HEK293 (cell line): ENCODE results near the gene ALOX15B.

Experiments
- SP2 ChIP-seq: fragments of 450-650 bp; formaldehyde crosslinking; IDR thresholded peaks from 2 replicates; pipeline ENCODE4 v1.5.1; 2016; ENCODE audit warnings: missing biosample characterization, missing genetic modification characterization
- SP7 ChIP-seq: fragments of 450-650 bp; formaldehyde crosslinking; IDR thresholded peaks from 2 replicates; pipeline ENCODE4 v1.5.1; 2016; ENCODE audit warnings: missing biosample characterization, missing genetic modification characterization
- ZEB2 ChIP-seq: fragments of 450-650 bp; formaldehyde crosslinking; IDR thresholded peaks from 2 replicates; pipeline ENCODE4 v1.5.1; 2016; ENCODE audit warnings: missing biosample characterization, missing genetic modification characterization
- ZNF133 ChIP-seq: fragments of 450-650 bp; formaldehyde crosslinking; IDR thresholded peaks from 2 replicates; pipeline ENCODE4 v1.5.1; 2016; ENCODE audit warnings: missing biosample characterization, missing genetic modification characterization
- ZNF274 ChIP-seq, 2 experiments: fragments of 200-500 bp in 1 of 2; fragments of 450-650 bp in 1 of 2; sonication (Bioruptor generic) in 1 of 2; formaldehyde crosslinking in 1 of 2; IDR thresholded peaks; 2 replicates each; pipeline versions ENCODE4 v1.5.1 to v1.6.1; 2014 to 2016; ENCODE audit warnings: borderline replicate concordance in 1 of 2, inconsistent platforms in 1 of 2, low read length in 1 of 2, missing biosample characterization in 1 of 2, missing genetic modification characterization in 1 of 2
- ZNF335 ChIP-seq: fragments of 450-650 bp; formaldehyde crosslinking; conservative IDR thresholded peaks from 2 replicates; pipeline ENCODE4 v1.5.1; 2016; ENCODE audit warnings: missing biosample characterization, missing genetic modification characterization
- ZNF549 ChIP-seq: fragments of 450-650 bp; IDR thresholded peaks from 2 replicates; pipeline ENCODE4 v1.5.1; 2018; ENCODE audit warnings: missing biosample characterization, missing genetic modification characterization, mild to moderate bottlenecking, inconsistent platforms, moderate library complexity
- TF ChIP-seq, protein P1 (sequence below): fragments of 450-650 bp; formaldehyde crosslinking; IDR thresholded peaks from 2 replicates; pipeline ENCODE4 v1.5.1; 2016; ENCODE audit warnings: missing biosample characterization, missing genetic modification characterization
- TF ChIP-seq, protein P2 (sequence below): fragments of 450-650 bp; formaldehyde crosslinking; IDR thresholded peaks from 2 replicates; pipeline ENCODE4 v1.5.1; 2016; ENCODE audit warnings: missing biosample characterization, missing genetic modification characterization
- TF ChIP-seq, protein P3 (sequence below): fragments of 450-650 bp; formaldehyde crosslinking; IDR thresholded peaks from 2 replicates; pipeline ENCODE4 v1.5.1; 2016; ENCODE audit warnings: missing biosample characterization, missing genetic modification characterization

DNA sequence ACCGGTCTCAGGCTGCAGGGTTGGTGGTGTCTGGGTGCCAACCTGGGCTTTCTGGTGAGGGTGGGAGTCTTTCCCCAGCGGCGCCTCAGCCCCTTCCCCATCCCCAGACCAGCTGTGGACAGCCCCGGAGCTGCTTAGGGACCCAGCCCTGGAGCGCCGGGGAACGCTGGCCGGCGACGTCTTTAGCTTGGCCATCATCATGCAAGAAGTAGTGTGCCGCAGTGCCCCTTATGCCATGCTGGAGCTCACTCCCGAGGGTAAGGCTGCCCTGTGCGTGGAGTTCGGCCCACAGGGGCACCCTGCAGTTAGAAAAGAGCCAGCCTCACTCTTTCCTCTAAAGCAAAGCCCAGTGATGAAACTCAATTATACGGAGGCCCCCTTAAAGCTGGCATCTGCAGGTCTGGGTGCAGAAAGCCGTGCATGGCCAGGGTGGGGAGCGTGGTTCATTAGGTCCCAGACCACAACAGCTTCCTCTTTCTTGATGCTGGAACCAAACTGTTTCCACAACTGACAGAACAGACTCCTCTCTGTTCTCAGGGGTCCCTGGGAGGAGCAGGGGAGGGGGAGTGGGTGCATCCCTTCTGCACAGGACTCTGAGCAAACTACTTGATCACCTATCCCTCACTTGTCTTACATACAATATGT lies 25.7 kb upstream of the ALOX15B start:
- TF ChIP-seq, protein P1, sequence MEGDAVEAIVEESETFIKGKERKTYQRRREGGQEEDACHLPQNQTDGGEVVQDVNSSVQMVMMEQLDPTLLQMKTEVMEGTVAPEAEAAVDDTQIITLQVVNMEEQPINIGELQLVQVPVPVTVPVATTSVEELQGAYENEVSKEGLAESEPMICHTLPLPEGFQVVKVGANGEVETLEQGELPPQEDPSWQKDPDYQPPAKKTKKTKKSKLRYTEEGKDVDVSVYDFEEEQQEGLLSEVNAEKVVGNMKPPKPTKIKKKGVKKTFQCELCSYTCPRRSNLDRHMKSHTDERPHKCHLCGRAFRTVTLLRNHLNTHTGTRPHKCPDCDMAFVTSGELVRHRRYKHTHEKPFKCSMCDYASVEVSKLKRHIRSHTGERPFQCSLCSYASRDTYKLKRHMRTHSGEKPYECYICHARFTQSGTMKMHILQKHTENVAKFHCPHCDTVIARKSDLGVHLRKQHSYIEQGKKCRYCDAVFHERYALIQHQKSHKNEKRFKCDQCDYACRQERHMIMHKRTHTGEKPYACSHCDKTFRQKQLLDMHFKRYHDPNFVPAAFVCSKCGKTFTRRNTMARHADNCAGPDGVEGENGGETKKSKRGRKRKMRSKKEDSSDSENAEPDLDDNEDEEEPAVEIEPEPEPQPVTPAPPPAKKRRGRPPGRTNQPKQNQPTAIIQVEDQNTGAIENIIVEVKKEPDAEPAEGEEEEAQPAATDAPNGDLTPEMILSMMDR: no peak
- TF ChIP-seq SP2 (tag by site-specific recombination): no peak
- TF ChIP-seq ZEB2 (tag by site-specific recombination): no peak
- TF ChIP-seq SP7 (tag by site-specific recombination): no peak
- TF ChIP-seq, protein P2, sequence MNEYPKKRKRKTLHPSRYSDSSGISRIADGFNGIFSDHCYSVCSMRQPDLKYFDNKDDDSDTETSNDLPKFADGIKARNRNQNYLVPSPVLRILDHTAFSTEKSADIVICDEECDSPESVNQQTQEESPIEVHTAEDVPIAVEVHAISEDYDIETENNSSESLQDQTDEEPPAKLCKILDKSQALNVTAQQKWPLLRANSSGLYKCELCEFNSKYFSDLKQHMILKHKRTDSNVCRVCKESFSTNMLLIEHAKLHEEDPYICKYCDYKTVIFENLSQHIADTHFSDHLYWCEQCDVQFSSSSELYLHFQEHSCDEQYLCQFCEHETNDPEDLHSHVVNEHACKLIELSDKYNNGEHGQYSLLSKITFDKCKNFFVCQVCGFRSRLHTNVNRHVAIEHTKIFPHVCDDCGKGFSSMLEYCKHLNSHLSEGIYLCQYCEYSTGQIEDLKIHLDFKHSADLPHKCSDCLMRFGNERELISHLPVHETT: no peak
- no peak for TF ChIP-seq ZNF274 (IDR thresholded peaks at IDR 0.05; ENCODE audit: low read length)
- no peak for TF ChIP-seq ZNF274 (tag by site-specific recombination; IDR thresholded peaks at IDR 0.05; ENCODE audit: borderline replicate concordance)
- TF ChIP-seq ZNF133 (tag by site-specific recombination): no peak
- TF ChIP-seq, protein P3, sequence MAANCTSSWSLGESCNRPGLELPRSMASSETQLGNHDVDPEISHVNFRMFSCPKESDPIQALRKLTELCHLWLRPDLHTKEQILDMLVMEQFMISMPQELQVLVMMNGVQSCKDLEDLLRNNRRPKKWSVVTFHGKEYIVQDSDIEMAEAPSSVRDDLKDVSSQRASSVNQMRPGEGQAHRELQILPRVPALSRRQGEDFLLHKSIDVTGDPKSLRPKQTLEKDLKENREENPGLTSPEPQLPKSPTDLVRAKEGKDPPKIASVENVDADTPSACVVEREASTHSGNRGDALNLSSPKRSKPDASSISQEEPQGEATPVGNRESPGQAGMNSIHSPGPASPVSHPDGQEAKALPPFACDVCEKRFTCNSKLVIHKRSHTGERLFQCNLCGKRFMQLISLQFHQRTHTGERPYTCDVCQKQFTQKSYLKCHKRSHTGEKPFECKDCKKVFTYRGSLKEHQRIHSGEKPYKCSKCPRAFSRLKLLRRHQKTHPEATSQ (tag by site-specific recombination): no peak
- TF ChIP-seq ZNF335 (tag by site-specific recombination): no peak
- TF ChIP-seq ZNF549 (tag by site-specific recombination): no peak
